ENCODE results near the gene FNDC3B.

The FNDC3B gene

DNA sequence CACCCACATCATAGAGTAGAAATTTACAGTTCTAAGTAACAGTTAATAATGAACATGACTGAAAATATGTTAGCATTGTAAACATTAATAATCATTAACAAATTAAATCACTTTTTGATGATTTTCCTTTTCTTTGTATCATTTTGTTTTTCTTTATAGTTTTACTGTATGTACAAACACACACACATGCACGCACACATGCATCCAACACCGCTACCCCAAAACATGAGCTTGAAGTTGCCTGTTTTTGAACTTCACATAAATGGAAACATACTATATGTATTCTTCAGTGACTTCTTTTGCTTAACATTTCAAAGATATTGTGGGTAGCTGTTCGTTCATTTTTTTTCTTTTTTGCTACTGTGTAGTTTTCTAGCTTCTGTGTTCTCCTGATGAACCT lies 123.9 kb downstream of the FNDC3B start:
- DNase-seq (ENCODE audit: insufficient read length, low spot score) (no peak), FAIRE-seq (no peak)

DNA sequence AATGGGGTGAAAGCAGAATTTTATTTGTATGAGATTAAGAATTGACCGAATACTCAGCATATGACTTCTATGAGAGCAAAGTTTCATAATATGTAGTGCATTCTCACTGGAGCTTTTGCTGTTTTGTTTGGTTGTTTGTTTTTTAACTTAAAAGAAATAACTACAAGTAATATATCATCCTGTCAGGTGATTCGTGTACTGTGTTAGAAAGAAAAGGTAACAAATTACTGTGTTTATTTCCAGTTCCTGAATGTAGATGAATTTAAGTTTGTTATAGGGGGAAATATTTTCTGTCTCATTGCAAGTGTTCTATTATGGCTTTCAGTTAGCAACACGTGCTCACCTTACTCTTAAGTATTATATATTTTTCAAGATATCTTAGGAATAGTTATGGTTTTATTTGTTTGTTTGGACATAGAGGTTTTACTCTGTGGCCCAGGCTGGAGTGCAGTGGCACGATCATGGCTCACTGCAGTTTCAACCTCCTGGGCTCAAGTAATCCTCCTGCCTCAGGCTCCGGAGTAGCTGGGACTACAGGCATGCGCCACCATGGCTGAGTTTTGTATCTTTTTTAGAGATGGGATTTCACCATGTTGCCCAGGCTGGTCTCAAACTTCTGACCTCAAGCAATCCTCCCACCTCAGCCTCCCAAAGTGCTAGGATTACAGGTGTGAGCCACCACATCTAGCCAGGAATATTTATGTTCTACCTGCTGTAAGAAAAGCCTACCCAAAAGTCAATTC lies 125.4 kb downstream of the FNDC3B start:
- no peak for FAIRE-seq

GRCh38 chr3:172166261-172166660 lies 126.9 kb downstream of the FNDC3B start:
- no peak for DNase-seq (ENCODE audit: insufficient read length, low spot score)
- FAIRE-seq, result no peak

More for the DNA sequence above, 125.4 kb downstream of the FNDC3B start:
- no peak for DNase-seq (ENCODE audit: insufficient read length, low spot score)

DNA sequence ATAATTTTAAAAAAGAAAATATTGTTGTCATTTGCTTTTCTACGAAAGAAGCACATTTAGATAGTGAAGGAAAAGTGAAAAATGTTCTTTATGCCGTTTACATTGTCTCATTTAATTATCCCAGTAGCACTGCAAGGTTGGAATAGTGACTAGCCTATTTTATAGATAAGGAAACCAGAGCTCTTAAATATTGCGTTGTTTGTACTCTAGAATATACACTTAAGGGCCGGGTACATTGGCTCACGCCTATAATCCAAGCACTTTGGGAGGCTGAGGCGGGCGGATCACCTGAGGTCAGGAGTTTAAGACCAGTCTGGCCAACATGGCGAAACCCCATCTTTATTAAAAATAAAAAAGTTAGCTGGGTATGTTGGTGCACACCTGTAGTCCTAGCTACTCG lies 127.5 kb downstream of the FNDC3B start:
- DNase-seq (ENCODE audit: insufficient read length, low spot score), result no peak
- no peak for FAIRE-seq

DNA sequence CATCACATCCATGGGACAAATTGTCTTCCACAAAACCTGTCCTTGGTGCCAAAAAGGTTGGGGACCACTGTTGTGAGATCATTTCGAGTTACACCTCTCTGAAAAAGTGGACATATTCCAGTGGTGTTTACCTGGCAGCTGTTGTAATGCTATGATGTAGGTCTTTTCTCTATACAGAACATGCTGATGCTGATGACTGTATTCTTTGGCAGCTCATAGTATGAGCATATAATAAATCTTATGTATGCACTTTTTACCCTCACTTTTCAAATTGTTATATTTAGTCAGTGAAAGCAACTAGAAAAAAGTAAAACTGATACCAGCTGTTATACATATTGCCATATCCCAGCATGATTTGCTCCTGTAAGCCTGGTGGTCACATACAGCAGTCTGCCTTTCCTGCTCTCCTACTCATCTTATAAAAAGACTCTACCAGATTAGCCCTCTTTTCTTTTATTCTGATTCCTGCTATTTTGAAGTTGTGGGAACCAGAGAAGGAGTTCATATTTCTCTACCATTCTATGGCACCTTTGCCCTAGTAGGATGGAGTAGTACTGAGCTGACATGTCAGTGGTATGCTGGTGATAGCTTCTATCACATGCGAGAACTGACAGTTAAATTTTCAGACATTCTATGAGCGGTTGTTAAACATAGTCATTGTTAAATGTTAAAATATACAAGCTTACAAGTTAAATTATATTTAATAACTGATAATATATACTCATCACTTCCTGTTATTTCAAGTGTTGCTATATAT lies 128.7 kb downstream of the FNDC3B start:
- DNase-seq (ENCODE audit: insufficient read length, low spot score) (no peak), FAIRE-seq (no peak)

DNA sequence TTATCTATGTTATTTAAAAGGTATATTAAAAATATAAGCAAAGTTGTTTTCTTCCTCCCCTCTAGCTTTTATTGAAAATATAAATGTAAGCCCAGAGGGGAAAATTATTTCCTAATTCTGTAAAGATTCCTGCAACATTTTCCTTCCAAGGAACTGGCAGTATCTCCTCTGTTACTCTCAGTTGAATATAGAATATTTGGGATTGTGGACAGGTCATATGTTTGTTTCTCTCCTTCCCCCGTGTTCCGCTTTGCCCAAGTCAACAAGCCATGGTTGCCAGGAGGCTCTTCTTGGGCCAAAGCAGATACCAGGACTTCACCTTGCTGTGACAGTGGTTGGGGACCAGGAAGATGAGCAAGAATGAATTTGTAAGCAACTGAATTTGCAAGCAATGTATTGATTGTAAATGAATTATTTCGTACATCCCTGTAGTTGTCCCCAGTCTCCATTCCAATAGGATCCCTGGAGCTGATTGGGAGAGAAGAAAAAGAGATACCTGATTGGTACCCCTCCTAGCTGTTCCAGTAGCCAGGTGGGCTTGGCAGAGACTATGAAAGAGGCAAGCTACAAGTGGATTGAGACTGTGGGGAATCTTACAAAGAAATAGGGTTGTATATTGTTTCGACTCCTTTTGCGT lies 130.8 kb downstream of the FNDC3B start:
- FAIRE-seq (no peak), DNase-seq (ENCODE audit: insufficient read length, low spot score) (no peak)

GRCh38 chr3:172170841-172171240 lies 131.5 kb downstream of the FNDC3B start:
- DNase-seq (ENCODE audit: insufficient read length, low spot score) (no peak), FAIRE-seq (no peak)

DNA sequence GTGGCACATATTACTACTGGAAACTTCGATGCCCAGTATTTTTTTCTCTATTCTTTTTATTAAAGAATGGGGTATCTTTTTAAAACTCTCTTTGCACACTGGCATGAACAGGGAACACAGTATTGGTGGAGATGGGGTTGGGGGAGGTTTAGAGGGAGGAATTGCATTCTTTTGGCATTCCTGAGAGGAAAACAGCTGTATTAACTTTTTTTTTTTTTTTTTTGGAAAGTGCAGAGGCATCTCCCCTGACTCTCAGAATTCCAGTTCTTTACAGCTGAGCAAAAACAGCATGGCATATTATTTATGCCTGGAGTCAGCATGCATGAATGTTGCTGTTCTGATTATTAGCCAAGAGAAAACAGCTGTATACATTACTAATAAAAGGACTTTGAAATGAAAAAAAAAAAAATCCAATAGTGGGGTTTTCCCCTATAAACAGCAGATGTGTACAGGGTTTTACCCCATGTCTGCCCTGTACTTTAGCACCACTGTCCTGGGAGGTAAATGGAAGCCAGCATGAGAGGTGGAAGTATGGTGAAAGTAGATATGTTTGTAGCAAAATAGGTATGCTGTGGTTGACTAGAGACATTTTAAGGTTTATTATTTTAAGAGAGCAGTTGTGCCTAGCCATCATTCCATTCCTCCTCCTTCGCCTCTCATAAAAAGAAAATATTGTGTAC lies 132.2 kb downstream of the FNDC3B start:
- DNase-seq (ENCODE audit: insufficient read length, low spot score) (no peak), FAIRE-seq (peak; percentile 28)

GRCh38 chr3:172173316-172174254 lies 134.2 kb downstream of the FNDC3B start:
- no peak for FAIRE-seq
- no peak for DNase-seq (ENCODE audit: insufficient read length, low spot score)

DNA sequence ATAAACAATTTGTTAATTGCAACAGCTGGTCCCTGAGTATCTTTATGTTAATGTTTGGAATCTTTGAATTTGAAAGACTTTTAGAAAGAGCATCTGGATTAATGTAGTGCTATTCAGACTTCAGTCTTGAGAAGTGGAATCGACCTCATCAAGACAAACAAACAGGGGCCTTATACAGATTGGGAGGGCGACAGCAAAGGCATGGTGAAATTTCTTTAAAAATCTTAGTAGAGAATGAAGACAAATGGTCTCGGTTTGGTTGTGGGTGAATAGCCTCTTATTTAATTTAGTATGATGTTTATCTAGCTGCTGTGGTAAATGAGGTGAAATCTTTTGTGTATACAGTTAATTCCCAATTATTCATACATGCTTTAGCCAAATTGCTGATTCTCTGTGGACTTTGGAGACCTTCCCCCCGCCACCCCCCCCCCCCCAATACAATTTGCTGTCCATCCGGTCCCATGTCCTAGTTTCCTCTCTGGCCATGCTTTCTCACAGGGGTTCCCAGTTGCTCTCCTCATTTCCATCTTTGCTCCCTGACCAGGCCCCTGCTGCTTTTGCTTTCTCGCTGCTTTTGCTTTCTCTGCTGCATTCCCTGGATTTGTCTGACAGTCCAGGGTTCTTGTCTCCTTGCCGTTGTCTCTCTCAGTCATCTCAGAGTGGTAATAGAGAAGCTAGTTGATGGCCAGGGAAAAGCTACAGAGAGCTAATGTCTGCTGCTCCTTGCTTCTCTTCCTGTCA lies 135.3 kb downstream of the FNDC3B start:
- DNase-seq (ENCODE audit: insufficient read length, low spot score) (no peak), FAIRE-seq (no peak)

- FAIRE-seq, result no peak
- DNase-seq (ENCODE audit: insufficient read length, low spot score), result no peak
Observed at GRCh38 chr3:172175254-172175599, 135.8 kb downstream of the FNDC3B start.

GRCh38 chr3:172176061-172176770 lies 136.8 kb downstream of the FNDC3B start:
- no peak for DNase-seq (ENCODE audit: insufficient read length, low spot score)
- FAIRE-seq, result no peak

DNA sequence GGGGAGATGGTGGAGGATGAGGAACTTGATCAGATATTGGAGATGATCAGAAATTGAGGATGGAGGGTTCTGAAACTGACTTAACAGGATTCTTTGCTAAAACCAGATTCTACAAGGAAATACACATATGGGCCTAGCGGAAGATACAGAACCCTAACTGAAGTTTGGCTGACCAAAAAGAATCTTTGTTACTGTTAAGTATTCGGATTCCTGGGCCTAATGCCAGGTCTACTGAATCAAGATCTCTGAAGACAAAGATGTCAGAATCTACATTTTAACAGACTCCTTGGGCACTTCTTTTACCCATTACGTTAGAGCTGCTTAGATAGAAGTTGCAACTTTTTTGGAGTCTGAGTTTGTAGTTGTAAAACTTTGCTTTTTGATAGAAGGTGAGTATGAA lies 137.7 kb downstream of the FNDC3B start:
- no peak for DNase-seq (ENCODE audit: insufficient read length, low spot score)
- no peak for FAIRE-seq

- DNase-seq (ENCODE audit: insufficient read length, low spot score) (no peak), FAIRE-seq (no peak)
Observed at GRCh38 chr3:172177803-172178316, 138.5 kb downstream of the FNDC3B start.

- DNase-seq (ENCODE audit: insufficient read length, low spot score), result no peak
- peak; percentile 56 for FAIRE-seq
Observed at GRCh38 chr3:172179680-172180399, 140.5 kb downstream of the FNDC3B start.

GRCh38 chr3:172180473-172180872 lies 141.1 kb downstream of the FNDC3B start:
- FAIRE-seq, result no peak

DNA sequence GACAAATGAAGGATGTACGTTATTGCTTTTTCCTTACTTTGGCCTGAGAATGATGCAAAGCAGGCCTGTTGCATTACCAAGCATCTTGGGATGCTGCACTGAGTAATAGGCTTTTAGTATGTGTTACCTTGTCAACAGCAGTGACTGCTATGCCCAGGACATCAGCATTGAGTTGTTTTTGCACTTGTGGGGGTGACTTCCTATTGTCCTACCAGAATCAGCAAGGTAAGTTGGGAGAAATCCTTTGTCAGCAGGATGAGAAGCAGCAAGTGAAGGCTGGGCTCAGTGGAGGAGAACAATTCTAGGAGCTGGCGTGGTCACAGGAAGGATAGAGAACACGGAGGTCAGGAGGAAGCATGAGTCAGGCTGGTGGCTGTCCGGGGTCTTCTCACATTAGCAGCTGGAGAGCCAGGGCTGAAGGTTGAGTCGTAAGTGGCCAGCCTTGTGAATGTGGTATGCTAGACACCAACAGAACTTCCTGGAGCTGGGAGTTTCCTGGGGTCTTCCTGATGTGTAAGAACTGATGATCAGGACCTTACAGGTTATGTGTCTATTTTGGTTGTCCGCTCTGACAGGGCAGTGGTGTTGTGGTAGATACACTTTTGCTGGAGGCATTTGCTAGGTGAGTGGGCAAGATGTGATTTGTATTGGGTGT lies 142.7 kb downstream of the FNDC3B start:
- DNase-seq (ENCODE audit: insufficient read length, low spot score) (no peak), FAIRE-seq (no peak)

More at GRCh38 chr3:172180473-172180872, 141.1 kb downstream of the FNDC3B start:
- no peak for DNase-seq (ENCODE audit: insufficient read length, low spot score)

Measured in GM19239 (cell line).